ENCODE results near the gene COA4. TPM values are rescaled to one million over a fixed set of nuclear protein-coding genes. Genes with fewer than 3 reads are reported as not detected.

Gene COA4
- total RNA-seq = 10 to 100 TPM; 43.9 to 88.5 (median 64.9) TPM

- H3K4me3 ChIP-seq = peak within 1 kb of the TSS; percentile 62 to 95 (median 78)
- peaks cover 0 to 38% (median 16%) of the 10 kb centered on the region in 3 donors for H3K36me3 ChIP-seq
- no peaks in the 10 kb centered on the region for H3K27me3 ChIP-seq
- intact Hi-C loops (cut with DNase I) = no loop called here
- TF ChIP-seq, protein P1, sequence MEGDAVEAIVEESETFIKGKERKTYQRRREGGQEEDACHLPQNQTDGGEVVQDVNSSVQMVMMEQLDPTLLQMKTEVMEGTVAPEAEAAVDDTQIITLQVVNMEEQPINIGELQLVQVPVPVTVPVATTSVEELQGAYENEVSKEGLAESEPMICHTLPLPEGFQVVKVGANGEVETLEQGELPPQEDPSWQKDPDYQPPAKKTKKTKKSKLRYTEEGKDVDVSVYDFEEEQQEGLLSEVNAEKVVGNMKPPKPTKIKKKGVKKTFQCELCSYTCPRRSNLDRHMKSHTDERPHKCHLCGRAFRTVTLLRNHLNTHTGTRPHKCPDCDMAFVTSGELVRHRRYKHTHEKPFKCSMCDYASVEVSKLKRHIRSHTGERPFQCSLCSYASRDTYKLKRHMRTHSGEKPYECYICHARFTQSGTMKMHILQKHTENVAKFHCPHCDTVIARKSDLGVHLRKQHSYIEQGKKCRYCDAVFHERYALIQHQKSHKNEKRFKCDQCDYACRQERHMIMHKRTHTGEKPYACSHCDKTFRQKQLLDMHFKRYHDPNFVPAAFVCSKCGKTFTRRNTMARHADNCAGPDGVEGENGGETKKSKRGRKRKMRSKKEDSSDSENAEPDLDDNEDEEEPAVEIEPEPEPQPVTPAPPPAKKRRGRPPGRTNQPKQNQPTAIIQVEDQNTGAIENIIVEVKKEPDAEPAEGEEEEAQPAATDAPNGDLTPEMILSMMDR (IDR thresholded peaks at IDR 0.05) = peak in 1 of 6 experiments; percentile 6
- peak in 3 of 4 donors; percentile 21 to 62 (median 59) for TF ChIP-seq POLR2A (IDR thresholded peaks at IDR 0.05)
- H3K9me3 ChIP-seq = no peaks in the 10 kb centered on the region
- H3K4me1 ChIP-seq = peaks cover 19 to 49% (median 22%) of the 10 kb centered on the region in 3 donors
- peak within 1 kb of the TSS; percentile 79 to 92 (median 88) for H3K27ac ChIP-seq
- 0% methylated on average over 27 to 47 of the region's 57 CpGs for WGBS, 2 donors
- peak; percentile 56 for DNase-seq
Observed at GRCh38 chr11:73876424-73877310, at the start of gene COA4, which contains the start of gene PAAF1. Gene COA4 (minus strand): TSS chr11:73876846. CDS start chr11:73873378, 3,468 bp downstream. Gene PAAF1 (plus strand): TSS chr11:73876999. CDS start chr11:73877022, 23 bp downstream.

- Histone ChIP-seq H3K36me3 (peaks cover 11 to 99% (median 19%) of the 10 kb centered on the region in 3 donors), H3K9me3 (no peaks in the 10 kb centered on the region), H3K27me3 (no peaks in the 10 kb centered on the region), H3K4me1 (no peaks in the 10 kb centered on the region), H3K4me3 (no peak overlapping the region), H3K27ac (no peak overlapping the region)
- 94 to 95% methylated on average over 4 of the region's 4 CpGs for WGBS, 2 donors
- TF ChIP-seq, protein P1 (IDR thresholded peaks at IDR 0.05) = no peak
- TF ChIP-seq POLR2A (IDR thresholded peaks at IDR 0.05) = no peak
- no peak for DNase-seq
- intact Hi-C loops (cut with DNase I) = no loop called here
Observed at GRCh38 chr11:73921180-73921579, 44.5 kb upstream of the COA4 start.

GRCh38 chr11:73916435-73916834 is 39.8 kb upstream of the COA4 start:
- no peak for DNase-seq
- 33 to 60% methylated on average over 1 of the region's 1 CpG for WGBS, 2 donors
- Histone ChIP-seq H3K27me3 (no peaks in the 10 kb centered on the region), H3K36me3 (peaks cover 11 to 98% (median 31%) of the 10 kb centered on the region in 3 donors), H3K27ac (no peak overlapping the region), H3K4me3 (no peak overlapping the region), H3K9me3 (no peaks in the 10 kb centered on the region), H3K4me1 (no peaks in the 10 kb centered on the region)
- intact Hi-C loops (cut with DNase I) = no loop called here
- TF ChIP-seq, protein P1 (IDR thresholded peaks at IDR 0.05) = no peak
- TF ChIP-seq POLR2A (IDR thresholded peaks at IDR 0.05) = no peak

GRCh38 chr11:73914284-73914683 is 37.6 kb upstream of the COA4 start:
- 83 to 92% methylated on average over 4 of the region's 4 CpGs for WGBS, 2 donors
- DNase-seq = no peak

More at GRCh38 chr11:73914284-73914683, 37.6 kb upstream of the COA4 start:
- no peak overlapping the region for H3K4me3 ChIP-seq
- no peaks in the 10 kb centered on the region for H3K9me3 ChIP-seq
- H3K27ac ChIP-seq = no peak overlapping the region
- TF ChIP-seq, protein P1 (IDR thresholded peaks at IDR 0.05) = no peak
- TF ChIP-seq POLR2A (IDR thresholded peaks at IDR 0.05) = no peak
- no peaks in the 10 kb centered on the region for H3K4me1 ChIP-seq
- H3K27me3 ChIP-seq = no peaks in the 10 kb centered on the region
- intact Hi-C loops (cut with DNase I) = no loop called here
- H3K36me3 ChIP-seq = peaks cover 5 to 98% (median 32%) of the 10 kb centered on the region in 3 donors
